ENCODE measurements around the gene APOC3. TPM values are rescaled to one million over a fixed set of nuclear protein-coding genes. Genes with fewer than 3 reads are reported as not detected.

Gene APOC3
- total RNA-seq, 1 experiment from 2014 or later, result 2.5 TPM

DNA sequence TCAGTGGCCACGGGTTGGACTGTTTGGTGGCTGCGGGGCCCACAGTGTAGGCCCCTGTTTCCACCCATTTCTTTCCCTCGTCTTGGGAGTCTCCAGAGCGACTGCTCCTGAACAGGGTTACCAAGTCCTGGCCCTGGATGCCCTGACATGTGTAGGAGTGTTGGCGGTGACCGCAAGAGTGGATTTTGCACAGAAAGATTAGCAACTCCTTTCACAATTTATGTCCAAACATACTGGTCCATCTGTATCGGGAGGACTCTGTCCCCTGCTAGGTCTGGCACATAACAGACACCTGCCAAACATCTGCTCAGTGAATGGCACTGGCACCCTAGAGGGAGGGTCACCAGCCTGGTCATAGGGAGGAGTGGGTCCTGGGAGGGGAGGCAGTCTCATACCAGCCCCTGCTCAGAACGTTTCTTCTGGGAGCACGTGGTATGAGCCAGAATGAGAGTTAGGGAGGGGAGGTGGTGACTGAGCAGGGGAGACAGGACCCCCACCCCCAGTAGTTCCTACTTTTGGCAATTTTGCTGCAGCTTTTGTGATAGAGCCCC is 11.1 kb downstream of the APOC3 start:
- DNase-seq (ENCODE audit: low spot score), result no peak
- ChIA-PET CTCF (interaction anchor here (0.6 to 1.2 kb wide), 3 partner anchors 28 to 76 kb away, joined by 3 read pairs; partner anchors contain the start of gene APOA5), POLR2A (no interaction called here)
- 0 out of 2 replicates have a peak overlapping the region, but pooled peaks have one; percentile 36 for H3K27ac Mint-ChIP-seq
- H3K36me3 Mint-ChIP-seq, result peaks cover 6% of the 10 kb centered on the region
- no peak overlapping the region for H3K4me3 Mint-ChIP-seq
- peaks cover 11% of the 10 kb centered on the region for H3K4me1 Mint-ChIP-seq
- ATAC-seq, result no peak
- H3K9me3 Mint-ChIP-seq, result no peaks in the 10 kb centered on the region
- H3K27me3 Mint-ChIP-seq (ENCODE audit: low read depth), result no peaks in the 10 kb centered on the region
- TF ChIP-seq, protein P1, sequence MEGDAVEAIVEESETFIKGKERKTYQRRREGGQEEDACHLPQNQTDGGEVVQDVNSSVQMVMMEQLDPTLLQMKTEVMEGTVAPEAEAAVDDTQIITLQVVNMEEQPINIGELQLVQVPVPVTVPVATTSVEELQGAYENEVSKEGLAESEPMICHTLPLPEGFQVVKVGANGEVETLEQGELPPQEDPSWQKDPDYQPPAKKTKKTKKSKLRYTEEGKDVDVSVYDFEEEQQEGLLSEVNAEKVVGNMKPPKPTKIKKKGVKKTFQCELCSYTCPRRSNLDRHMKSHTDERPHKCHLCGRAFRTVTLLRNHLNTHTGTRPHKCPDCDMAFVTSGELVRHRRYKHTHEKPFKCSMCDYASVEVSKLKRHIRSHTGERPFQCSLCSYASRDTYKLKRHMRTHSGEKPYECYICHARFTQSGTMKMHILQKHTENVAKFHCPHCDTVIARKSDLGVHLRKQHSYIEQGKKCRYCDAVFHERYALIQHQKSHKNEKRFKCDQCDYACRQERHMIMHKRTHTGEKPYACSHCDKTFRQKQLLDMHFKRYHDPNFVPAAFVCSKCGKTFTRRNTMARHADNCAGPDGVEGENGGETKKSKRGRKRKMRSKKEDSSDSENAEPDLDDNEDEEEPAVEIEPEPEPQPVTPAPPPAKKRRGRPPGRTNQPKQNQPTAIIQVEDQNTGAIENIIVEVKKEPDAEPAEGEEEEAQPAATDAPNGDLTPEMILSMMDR (IDR thresholded peaks at IDR 0.05), result no peak
- TF ChIP-seq TEAD4 (CRISPR knock-in tag; IDR thresholded peaks at IDR 0.05), result no peak
- TF ChIP-seq ZNF317 (CRISPR knock-in tag; IDR thresholded peaks at IDR 0.05; ENCODE audit: borderline replicate concordance, low read depth), result no peak
- TF ChIP-seq NR2C2 (CRISPR knock-in tag; IDR thresholded peaks at IDR 0.05), result no peak
- TF ChIP-seq, protein P2, sequence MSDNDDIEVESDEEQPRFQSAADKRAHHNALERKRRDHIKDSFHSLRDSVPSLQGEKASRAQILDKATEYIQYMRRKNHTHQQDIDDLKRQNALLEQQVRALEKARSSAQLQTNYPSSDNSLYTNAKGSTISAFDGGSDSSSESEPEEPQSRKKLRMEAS (CRISPR knock-in tag; IDR thresholded peaks at IDR 0.05), result no peak
- no peak for TF ChIP-seq CDX4 (CRISPR knock-in tag; IDR thresholded peaks at IDR 0.05; ENCODE audit: borderline replicate concordance)
- no peak for TF ChIP-seq PRRX2 (CRISPR knock-in tag; IDR thresholded peaks at IDR 0.05)
- no peak for TF ChIP-seq SOX15 (CRISPR knock-in tag; IDR thresholded peaks at IDR 0.05)
- TF ChIP-seq IRF1 (CRISPR knock-in tag; IDR thresholded peaks at IDR 0.05), result no peak
- no peak for TF ChIP-seq EMX1 (CRISPR knock-in tag; IDR thresholded peaks at IDR 0.05)
- no peak for TF ChIP-seq ZBTB43 (CRISPR knock-in tag; IDR thresholded peaks at IDR 0.05)
- TF ChIP-seq, protein P3, sequence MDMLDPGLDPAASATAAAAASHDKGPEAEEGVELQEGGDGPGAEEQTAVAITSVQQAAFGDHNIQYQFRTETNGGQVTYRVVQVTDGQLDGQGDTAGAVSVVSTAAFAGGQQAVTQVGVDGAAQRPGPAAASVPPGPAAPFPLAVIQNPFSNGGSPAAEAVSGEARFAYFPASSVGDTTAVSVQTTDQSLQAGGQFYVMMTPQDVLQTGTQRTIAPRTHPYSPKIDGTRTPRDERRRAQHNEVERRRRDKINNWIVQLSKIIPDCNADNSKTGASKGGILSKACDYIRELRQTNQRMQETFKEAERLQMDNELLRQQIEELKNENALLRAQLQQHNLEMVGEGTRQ (CRISPR knock-in tag; IDR thresholded peaks at IDR 0.05), result no peak
- no peak for TF ChIP-seq NR1H2 (CRISPR knock-in tag; IDR thresholded peaks at IDR 0.05)
- TF ChIP-seq ATF1 (CRISPR knock-in tag; IDR thresholded peaks at IDR 0.05), result no peak
- TF ChIP-seq ZNF121 (CRISPR knock-in tag; IDR thresholded peaks at IDR 0.05), result no peak
- TF ChIP-seq ZNF423 (CRISPR knock-in tag; IDR thresholded peaks at IDR 0.05), result no peak
- TF ChIP-seq ZNF281 (CRISPR knock-in tag; IDR thresholded peaks at IDR 0.05), result no peak

DNA sequence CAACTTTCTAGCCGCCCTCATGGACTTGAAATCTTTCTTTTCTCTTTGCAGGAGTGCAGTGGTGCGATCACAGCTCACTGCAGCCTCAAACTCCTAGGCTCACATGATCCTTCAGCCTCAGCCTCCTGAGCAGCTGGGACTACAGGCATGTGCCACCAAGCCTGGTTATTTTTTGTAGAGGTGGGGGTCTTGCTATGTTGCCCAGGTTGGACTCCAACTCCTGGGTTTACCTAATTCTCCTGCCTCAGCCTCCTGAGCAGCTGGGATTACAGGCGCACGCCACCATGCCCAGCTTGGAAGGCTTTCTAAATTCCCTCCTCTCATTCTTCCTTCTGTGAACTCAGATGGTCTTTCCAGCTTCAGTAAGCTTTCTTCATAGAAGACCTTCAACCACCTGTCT is 12.4 kb downstream of the APOC3 start:
- H3K27ac Mint-ChIP-seq, result no peak overlapping the region
- H3K9me3 Mint-ChIP-seq, result no peaks in the 10 kb centered on the region
- no peak overlapping the region for H3K4me3 Mint-ChIP-seq
- peaks cover 11% of the 10 kb centered on the region for H3K4me1 Mint-ChIP-seq
- CTCF ChIA-PET, result interaction anchor here (0.9 kb wide), 1 partner anchor 12 kb away, joined by 3 read pairs; the partner anchor contains the start of gene APOC3
- TF ChIP-seq ZNF121 (CRISPR knock-in tag; IDR thresholded peaks at IDR 0.05) (peak; percentile 55; the same call in 1 of the 2 replicates), IRF1 (CRISPR knock-in tag; IDR thresholded peaks at IDR 0.05) (no peak), ZNF317 (CRISPR knock-in tag; IDR thresholded peaks at IDR 0.05; ENCODE audit: borderline replicate concordance, low read depth) (no peak), CBFB (CRISPR knock-in tag; IDR thresholded peaks at IDR 0.05; ENCODE audit: low read depth) (no peak)
- peaks cover 19% of the 10 kb centered on the region for H3K36me3 Mint-ChIP-seq
- no peak for DNase-seq (ENCODE audit: low spot score)
- POLR2A ChIA-PET, result no interaction called here
- H3K27me3 Mint-ChIP-seq (ENCODE audit: low read depth), result no peaks in the 10 kb centered on the region
- ATAC-seq, result no peak

Data from WTC11 (cell line).